ENCODE results near the gene SYT12. TPM values are rescaled to one million over a fixed set of nuclear protein-coding genes. Genes with fewer than 3 reads are reported as not detected.

SYT12 gene
- total and polyA plus RNA-seq, 9 of the 15 experiments (the other 6 are each of a cell fraction or from before 2014, with no cell fraction given) = 0.03 to 0.11 (median 0.03) TPM; not detected in 4

GRCh38 chr11:67055812-67056211 lies 32.9 kb downstream of the SYT12 start:
- no TSS peak for BruUV-seq (replicated peaks)
- POLR2A ChIA-PET = interaction anchor here (0.6 to 1.5 kb wide), 7 partner anchors 9 to 298 kb away, joined by 3 to 4 read pairs (median 3); partner anchors contain the start of gene POLD4
- CTCF ChIA-PET (ENCODE audit: low intra/inter-chr PET ratio) = interaction anchor here (0.5 kb wide), 1 partner anchor 60 kb away, joined by 3 read pairs; no protein-coding TSS in a partner anchor

More at GRCh38 chr11:67055812-67056211, 32.9 kb downstream of the SYT12 start:
- Histone ChIP-seq H3K4me2 (ENCODE audit: insufficient read depth, low read length) (0 out of 2 replicates have a peak overlapping the region, but pooled peaks have one; percentile 6), H3K27me3 (ENCODE audit: control insufficient read depth in 2 of 2, insufficient read depth in 2 of 2, low read length in 2 of 2) (no peaks in the 10 kb centered on the region), H3K27ac (ENCODE audit: extremely low read depth, low read depth, low read length) (no peak overlapping the region), H3K4me3 (no peak overlapping the region), H3K9ac (ENCODE audit: insufficient read depth in 1 of 2, low read depth in 2 of 2, low read length in 2 of 2) (peak overlapping the region in 1 of 2 experiments; percentile 14; a peak in 1 of 4 replicates), H3K79me2 (ENCODE audit: control insufficient read depth, insufficient read depth, low read length) (no peaks in the 10 kb centered on the region), H4K20me1 (replicated peaks; ENCODE audit: control insufficient read depth, insufficient read depth, low read length) (no peaks in the 10 kb centered on the region), H3K9me3 (replicated peaks; ENCODE audit: control insufficient read depth, insufficient read depth, low read depth, low read length) (no peaks in the 10 kb centered on the region), H3K36me3 (ENCODE audit: control insufficient read depth, insufficient read depth, low read length) (no peaks in the 10 kb centered on the region), H3K4me1 (replicated peaks in 1 of 2; ENCODE audit: control insufficient read depth in 2 of 2, insufficient read depth in 2 of 2, low read length in 2 of 2) (peaks cover 26 to 36% of the 10 kb centered on the region in 2 experiments), H2AFZ (ENCODE audit: low read depth, low read length) (peak overlapping the region; percentile 27; the same call in 1 of the 2 replicates), H3K9me1 (ENCODE audit: control insufficient read depth, insufficient read depth, low read length) (no peaks in the 10 kb centered on the region)
- in situ Hi-C loops (cut with MboI) = no loop called here
- FAIRE-seq = peak; percentile 23
- WGBS (ENCODE audit: insufficient coverage, low coverage, missing lambda C conversion rate) = 30% methylated on average over 8 of the region's 17 CpGs
- DNase-seq (ENCODE audit: extremely low read depth in 1 of 4, low spot score in 3 of 4) = peak in 2 of 4 experiments; percentile 58 to 60
- intact Hi-C loops (cut with micrococcal nuclease) = loop anchor here (2.0 kb wide), 1 partner anchor 15 kb away; no protein-coding TSS in a partner anchor
- TF ChIP-seq BHLHE40 (IDR thresholded peaks at IDR 0.05; ENCODE audit: low read length) = peak; percentile 85
- peak in 1 of 2 experiments; percentile 58 for TF ChIP-seq E2F6 (IDR thresholded peaks at IDR 0.05; ENCODE audit: borderline replicate concordance in 1 of 2, extremely low read depth in 1 of 2, insufficient read depth in 1 of 2, insufficient read length in 1 of 2, low read depth in 1 of 2, low read length in 1 of 2, poor library complexity in 1 of 2, severe bottlenecking in 1 of 2)
- peak; percentile 80 for TF ChIP-seq EGR1 (conservative IDR thresholded peaks at IDR 0.05)
- TF ChIP-seq XRCC3 (IDR thresholded peaks at IDR 0.05) = no peak
- TF ChIP-seq NR2C1 (IDR thresholded peaks at IDR 0.05) = no peak
- no peak for TF ChIP-seq NR2C1 (tag; IDR thresholded peaks at IDR 0.05)
- no peak for TF ChIP-seq KLF13 (tag; IDR thresholded peaks at IDR 0.05; ENCODE audit: borderline replicate concordance, low read depth)
- no peak for TF ChIP-seq ZNF146 (CRISPR knock-in tag; IDR thresholded peaks at IDR 0.05; ENCODE audit: unreplicated experiment)
- TF ChIP-seq MECOM (CRISPR knock-in tag; IDR thresholded peaks at IDR 0.05) = no peak
- TF ChIP-seq ZNF740 (CRISPR knock-in tag; IDR thresholded peaks at IDR 0.05) = peak; percentile 85
- no peak for TF ChIP-seq ZNF740 (tag; IDR thresholded peaks at IDR 0.05)
- TF ChIP-seq TFE3 (CRISPR knock-in tag; IDR thresholded peaks at IDR 0.05) = no peak
- TF ChIP-seq UBTF (IDR thresholded peaks at IDR 0.05; ENCODE audit: borderline replicate concordance in 1 of 2, low read depth in 2 of 2, low read length in 2 of 2) = no peak
- TF ChIP-seq ZNF766 (CRISPR knock-in tag; conservative IDR thresholded peaks at IDR 0.05) = no peak
- TF ChIP-seq MXI1 (IDR thresholded peaks at IDR 0.05; ENCODE audit: low read depth, low read length) = no peak
- ATAC-seq = no peak

Data from K562 (cell line).